ENCODE data around the gene CACNB2. TPM values are rescaled to one million over a fixed set of nuclear protein-coding genes. Genes with fewer than 3 reads are reported as not detected.
"Not testable (repeated sequence)": the region's sequence is repeated elsewhere in the genome, so short reads cannot be mapped to it uniquely, and the experiment has no call there.

The CACNB2 gene
- polyA plus RNA-seq, 3 donors: 3.1 to 3.6 (median 3.3) TPM

DNA sequence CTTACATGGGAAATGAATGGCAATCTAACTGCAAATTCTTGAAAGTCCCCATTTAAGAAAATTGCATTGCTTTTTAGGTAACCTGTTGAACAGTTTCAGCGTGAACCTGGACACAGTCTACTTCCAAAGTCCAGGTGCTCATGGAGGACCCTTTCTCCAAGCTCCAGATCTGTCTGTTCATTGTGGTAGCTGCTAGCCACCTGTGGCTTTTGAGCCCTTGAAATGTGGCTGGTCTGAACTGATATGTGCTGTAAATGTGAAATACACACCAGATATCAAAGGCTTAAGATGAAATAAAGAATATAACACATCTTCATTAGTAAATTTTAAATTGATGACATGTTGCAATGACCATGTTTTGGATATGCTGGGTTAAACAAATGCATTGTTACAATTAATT, 4.2 kb downstream of the CACNB2 start:
- no peak for DNase-seq (ENCODE audit: low read depth in 3 of 3, low spot score in 2 of 3)

DNA sequence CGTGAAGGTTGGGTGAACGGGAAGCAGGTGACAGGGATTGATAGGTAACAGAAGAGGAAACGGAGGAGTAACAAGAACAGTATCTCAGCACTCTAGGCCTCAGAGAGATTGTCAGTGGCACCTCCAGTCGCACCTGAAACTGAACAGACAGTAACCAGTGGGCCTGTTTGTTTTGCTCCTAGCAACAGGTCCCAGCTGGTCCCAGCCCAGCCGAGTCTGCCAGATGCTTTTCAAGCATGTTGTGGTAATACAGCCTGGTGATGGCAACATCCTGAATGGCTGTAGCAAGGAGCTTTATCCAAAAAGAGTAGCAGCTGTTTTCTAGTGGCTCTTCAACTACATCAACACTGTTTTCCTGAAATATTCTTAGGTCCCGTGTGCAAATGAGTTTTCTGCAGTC, 4.7 kb downstream of the CACNB2 start:
- DNase-seq (ENCODE audit: low read depth in 3 of 3, low spot score in 2 of 3): no peak

DNA sequence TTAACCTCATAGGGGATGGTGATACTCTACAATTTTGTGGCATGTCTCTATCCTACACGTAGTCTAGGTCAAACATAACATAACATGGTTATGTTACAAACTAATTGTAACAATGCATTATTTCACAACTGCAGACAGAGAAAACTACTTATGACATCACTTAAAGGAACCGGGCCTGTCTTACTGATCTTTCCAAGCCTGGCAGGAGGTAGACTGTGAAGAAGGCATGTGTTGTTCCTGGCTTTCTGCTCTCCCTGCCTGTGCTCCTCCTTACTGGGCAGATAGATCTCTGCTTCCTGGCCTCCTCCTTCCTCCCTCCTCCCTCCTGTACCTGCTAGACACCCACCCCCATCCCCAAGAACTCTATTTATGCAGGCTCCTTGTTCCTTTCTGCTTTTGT, 5.4 kb downstream of the CACNB2 start:
- DNase-seq (ENCODE audit: low read depth in 3 of 3, low spot score in 2 of 3): no peak

DNA sequence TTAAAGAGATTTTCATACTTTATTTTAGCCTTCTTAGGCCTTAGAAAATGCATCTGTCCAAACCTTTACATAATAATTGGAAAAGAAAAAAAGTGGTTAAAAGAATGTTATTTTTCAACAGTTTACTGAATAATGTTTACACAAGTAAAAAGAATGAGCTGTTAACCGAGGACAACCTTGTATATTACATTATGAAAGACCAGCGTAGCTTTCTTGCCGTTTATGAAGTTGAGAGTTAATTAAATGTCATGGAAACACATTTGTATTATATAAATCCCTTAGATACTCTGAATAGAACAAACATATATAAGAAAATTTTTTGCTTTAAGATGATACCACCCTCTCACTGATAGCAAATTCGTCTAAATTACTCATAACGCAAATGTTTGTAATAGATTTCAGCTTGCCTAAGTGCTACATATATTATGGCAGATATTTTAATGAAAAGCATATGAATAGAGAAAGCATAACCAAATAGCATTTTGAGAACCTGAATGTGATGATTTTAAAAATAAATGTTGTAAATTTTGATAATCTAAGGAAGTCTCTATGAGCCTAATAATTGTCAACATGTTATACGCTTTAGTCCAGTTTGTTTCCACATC, 9.1 kb downstream of the CACNB2 start:
- DNase-seq (ENCODE audit: low read depth in 3 of 3, low spot score in 2 of 3): no peak

DNA sequence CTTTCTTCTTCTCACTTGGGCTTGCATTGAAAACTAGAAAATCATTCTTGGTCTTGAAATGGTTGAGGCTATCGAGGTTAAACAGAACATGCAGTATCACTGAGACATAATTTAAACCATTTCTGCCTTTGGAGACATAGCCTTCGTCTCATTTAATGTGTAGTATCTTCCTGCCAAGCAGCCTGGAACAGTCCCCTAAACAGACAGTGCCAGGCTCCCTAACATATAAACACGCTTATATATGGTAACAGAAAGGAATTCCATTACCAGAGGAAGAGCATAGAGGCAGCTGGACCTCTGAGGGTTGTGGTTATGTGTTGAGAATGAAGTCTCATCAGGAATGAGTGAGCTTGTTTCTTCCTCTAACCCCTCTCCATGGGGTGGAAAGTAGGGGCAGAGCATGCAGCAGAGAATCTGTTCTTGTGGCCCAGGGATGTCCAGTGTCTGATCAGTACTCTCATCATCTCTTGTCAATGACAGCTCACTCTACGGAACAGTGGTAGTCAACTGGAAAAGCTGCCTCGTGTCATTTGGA, 11.2 kb downstream of the CACNB2 start:
- DNase-seq (ENCODE audit: low read depth in 3 of 3, low spot score in 2 of 3): no peak

DNA sequence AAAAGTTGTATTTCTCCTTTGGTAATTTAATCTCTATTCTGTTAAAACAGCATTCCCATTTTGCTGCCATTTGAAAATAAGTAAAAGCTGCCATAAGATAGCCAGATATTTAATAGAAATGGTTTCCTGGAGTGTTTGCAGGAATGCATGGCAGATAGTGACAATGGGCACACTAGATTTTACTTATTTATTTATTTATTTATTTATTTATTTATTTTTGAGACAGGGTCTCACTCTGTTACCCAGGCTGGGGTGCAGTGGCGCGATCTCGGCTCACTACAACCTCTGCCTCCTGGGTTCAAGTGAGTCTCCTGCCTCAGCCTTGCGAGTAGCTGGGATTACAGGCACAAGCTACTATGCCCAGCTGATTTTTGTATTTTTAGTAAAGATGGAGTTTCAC, 13.2 kb downstream of the CACNB2 start:
- not testable (repeated sequence) for DNase-seq (ENCODE audit: low read depth in 3 of 3, low spot score in 2 of 3)

DNA sequence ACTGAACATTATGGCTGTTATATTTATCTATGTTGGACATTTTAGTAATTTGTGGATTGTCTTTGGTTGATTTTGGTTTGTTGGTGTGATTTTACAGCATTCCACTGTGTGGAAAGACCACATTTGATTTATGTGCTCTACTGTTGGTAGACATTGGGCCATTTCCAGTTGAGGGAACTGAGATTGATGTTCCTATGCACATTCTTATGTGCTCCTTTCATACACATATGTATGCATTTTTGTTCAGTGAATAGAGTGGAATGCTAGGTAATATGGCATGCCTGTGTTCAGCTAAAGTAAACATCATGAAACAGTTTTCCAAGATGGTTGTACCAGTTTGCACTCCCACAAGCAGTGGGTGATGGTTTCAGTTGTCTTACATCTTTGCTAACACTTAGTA, 15.1 kb downstream of the CACNB2 start:
- DNase-seq (ENCODE audit: low read depth in 3 of 3, low spot score in 2 of 3): no peak

DNA sequence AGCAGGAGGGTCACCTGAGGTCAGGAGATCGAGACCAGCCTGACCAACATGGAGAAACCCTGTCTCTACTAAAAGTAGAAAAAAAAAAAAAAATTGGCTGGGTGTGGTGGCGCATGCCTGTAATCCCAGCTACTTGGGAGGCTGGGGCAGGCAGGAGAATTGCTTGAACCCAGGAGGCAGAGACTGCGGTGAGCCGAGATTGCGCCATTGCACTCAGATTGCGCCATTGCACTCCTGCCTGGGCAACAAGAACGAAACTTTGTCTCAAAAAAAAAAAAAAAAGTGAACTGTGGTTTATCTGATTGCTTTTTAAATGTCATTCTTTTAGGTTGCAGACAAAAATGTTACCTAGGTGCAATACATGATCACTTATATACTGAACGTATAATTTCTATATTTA, 16.6 kb downstream of the CACNB2 start:
- DNase-seq (ENCODE audit: low read depth in 3 of 3, low spot score in 2 of 3): not testable (repeated sequence)

DNA sequence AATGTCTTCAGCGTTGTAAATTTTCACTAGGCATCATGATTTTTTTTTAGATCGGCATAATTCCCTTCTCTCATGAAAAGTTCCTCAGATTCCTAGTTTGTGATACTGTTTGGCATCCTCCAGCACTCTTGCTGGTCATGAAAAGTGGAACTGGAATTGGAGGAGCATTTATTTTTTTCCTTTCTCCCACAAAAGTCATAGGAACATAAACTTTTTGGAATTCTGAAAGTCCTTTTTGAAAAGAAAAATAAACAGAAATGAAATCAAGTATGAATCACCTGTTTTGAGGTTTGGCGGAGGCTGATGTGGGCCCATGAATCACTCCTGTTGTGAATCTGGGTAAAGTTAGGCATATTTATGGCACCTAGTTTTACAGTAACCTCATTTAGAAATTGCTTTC, 17.7 kb downstream of the CACNB2 start:
- no peak for DNase-seq (ENCODE audit: low read depth in 3 of 3, low spot score in 2 of 3)

DNA sequence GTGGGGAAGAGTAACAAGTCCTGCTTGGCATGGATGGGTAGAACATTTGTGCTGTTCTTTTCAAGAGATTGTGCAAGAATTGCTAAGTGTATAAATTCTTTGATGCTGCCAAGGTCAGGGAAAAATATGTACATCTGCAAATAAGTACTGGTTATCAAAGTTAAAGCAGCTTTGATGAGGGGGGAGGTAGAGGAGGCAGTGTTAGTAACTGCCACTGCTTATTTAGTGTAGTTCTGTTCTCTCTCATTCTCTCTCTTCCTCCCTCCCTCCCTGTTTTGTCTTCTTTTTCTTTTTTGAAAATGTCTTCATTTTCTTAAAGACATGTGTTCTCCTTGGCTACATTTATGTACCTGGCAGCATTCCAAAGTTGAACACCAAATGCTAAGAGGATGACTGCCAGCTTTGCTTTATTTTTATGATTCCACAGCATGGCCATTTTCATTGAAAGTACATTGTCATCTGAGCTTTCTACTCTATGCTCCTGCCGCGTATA, 18.6 kb downstream of the CACNB2 start:
- DNase-seq (ENCODE audit: low read depth in 3 of 3, low spot score in 2 of 3): no peak

DNA sequence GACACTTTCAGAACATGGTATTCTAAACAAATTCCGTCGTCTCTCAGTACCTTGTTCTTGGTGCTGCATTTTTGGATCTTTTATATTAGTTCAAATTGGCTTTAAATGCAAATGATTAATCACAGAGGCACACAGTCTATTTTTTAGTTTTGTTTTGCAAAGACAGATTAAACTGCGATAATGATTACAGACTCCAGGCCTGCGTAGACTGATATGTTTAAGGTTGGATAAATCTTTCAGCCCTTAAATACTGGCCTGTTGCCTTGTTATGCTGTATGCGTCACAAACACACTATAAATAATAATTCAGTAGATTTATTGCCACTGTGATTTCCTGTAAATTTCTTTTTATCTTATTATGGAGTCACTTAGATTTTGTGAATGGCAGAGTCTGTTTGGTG, 19.3 kb downstream of the CACNB2 start:
- DNase-seq (ENCODE audit: low read depth in 3 of 3, low spot score in 2 of 3): no peak

DNA sequence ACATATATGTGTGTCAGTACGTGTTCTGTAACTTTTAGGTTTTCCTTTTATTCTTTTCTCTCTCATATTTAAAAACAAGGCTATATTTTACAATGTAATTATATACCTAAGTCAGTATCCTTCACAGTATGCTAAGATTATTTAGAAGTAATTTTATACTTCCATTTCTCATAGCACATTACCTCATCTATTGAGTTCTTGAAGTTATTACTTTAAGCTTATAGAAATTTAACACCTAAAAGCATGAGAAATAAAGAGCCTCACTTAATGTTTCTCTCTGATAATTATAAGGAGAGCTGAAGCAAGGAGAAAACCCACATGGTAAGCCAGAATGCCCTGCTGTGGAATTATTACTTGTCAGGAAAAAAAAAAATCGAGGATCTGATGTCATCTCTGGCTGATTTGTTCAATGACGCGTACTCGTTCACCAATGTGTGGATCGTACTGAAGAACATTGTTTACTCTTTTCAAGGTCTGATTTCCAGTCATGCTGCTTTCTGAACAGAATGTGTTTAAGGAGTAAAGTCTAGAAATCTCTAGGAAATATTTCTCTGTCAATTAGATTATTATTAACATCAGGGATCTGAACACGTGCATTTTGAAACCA, 21.9 kb downstream of the CACNB2 start:
- DNase-seq (ENCODE audit: low read depth in 3 of 3, low spot score in 2 of 3): no peak

DNA sequence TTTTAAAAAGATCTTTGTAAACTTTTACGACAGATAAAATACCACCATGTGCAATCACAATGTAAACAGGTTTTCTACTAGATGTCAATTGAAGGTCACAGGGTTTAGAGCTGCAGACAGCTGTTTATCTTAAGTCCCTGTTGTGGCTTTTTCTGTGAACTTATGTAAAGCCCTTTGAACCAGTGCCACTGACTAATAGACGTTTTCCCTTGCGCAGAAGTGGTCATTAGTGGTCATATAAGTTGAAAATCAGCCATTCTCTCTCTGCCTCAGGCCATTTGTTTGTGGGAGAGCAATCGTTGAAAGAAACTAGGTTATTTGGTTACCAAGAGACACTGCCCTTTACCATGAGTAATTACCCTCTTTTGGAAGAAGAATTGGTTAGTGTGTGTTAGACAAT, 23.9 kb downstream of the CACNB2 start:
- no peak for DNase-seq (ENCODE audit: low read depth in 3 of 3, low spot score in 2 of 3)

DNA sequence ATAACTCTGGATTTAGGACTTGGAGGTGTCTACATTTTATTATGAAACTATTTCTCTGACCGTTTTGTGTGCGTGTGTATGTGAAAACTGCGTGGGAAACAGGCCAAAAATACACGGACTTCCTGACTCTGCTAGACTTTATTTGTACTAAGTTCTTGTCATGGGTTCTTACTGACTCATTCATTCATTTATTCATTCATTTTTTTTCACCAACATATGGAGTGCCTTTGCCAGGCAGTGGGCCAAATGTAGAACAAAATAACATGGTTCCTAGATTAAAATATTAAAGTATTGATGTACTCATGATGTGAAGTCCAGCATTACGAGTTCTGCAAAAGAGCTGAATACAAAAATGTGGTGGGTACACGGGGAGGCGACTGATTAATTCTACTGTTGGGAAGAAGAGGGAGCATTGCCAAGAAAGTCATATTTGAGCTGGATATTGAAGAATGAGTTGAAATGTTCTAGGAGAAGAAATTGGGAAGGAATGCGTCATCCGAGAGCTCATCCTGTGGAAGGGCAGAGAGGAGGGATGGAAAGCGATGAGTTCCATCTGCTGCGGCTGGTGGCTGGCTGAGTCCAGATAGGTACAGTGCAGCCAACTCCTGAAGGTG, 24.6 kb downstream of the CACNB2 start:
- no peak for DNase-seq (ENCODE audit: low read depth in 3 of 3, low spot score in 2 of 3)

DNA sequence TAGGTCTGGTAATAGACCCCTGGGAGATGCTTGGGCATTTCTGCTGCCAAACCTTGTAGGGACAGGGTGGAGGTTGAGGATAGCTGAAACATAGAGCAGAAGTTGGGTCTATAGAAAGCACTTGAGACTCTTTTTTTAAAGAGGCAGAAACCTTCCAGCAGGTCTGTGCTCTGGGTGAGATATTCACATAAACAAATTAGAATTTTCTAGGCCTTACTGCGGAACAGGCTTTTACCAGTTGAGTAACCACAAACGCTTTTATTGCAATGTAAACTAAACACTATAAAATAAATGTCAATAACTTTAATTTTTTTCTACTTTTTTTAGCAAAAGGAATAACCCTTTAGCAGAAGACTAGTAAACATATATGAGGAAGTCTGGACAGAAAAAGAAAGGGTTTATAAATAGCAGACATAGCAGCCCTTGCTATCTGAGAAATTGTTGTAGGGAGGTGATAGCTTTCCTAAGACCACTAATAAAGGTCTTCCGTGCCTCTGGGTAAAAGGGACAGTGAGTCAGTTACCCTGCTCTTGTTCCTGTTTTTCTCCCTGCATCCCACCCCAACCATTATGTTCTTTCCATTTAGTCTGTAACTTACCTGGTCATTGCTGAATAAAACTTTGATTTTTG, 38.7 kb downstream of the CACNB2 start:
- DNase-seq (ENCODE audit: low read depth in 3 of 3, low spot score in 2 of 3): no peak

DNA sequence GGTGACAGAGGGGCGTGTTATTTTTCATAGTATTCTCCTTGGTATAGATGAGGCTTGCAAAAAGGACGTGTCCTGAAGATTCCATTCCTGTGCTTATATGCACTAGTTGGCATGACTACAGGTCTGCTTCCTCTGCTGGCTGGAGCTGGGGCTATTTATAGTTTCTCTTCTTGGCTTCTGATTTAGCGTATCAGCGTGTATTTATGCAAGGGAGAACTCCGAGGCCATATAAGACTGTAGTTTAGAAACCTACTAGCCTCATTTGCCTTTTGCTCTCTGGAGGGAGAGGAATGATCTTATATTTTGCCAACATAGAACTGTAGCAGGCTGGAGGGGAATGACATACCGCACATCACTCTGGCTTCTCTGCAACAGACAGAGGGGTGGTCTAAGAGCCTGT, 39.7 kb downstream of the CACNB2 start:
- DNase-seq (ENCODE audit: low read depth in 3 of 3, low spot score in 2 of 3): no peak

DNA sequence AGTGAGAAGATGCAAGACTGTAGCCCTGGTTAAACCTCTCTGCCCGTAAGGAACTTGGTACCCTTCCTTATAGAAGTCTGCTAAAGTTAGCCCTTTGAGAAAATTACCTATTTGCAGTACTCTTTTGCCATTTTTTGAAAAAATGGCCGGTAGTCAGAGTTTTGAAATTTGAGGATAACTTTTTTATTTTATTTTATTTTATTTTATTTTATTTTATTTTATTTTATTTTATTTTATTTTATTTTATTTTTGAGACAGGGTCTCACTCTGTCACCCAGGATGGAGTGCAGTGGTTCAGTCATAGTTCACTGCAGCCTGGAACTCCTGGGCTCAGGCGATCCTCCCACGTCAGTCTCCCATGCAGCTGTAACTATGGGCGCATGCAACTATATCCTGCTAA, 41.2 kb downstream of the CACNB2 start:
- DNase-seq (ENCODE audit: low read depth in 3 of 3, low spot score in 2 of 3): not testable (repeated sequence)

DNA sequence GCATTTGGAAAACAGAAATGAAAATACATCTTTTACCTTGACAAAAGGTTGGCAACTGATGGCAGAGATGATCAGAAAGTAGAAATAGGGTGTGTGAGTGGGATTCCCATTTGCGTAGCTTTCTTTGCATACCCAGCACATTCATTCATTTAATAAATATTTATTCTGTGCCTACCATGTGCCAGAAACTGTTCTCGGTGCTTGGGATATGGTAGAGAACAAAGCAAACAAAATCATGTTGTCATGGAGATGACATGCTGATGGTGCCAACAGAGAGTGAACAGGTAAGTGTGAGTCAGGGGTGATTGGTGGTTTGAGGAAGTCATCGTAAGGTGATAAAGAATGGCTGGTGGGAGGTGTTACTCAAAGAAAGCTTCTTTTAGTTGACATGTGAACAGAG, 45.4 kb downstream of the CACNB2 start:
- DNase-seq (ENCODE audit: low read depth in 3 of 3, low spot score in 2 of 3): no peak

DNA sequence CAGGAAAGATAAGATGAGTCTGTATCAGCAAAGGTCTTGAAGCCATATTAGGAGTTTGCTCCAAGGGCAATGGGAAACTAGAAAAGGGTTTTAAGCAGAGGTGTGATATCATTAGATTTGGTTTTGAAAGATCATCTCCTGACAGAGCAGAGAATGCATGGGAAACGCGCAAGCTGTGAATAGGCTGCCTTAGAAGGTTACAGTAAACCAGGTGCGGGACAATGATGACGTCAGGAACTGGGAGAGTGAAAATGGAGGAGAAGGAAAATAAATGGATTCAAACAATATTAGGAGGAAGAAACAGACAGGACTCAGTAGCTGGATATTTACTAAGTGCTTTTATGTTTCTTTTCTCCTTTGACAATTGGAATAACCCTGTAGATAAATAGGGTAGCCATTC, 50.6 kb downstream of the CACNB2 start:
- DNase-seq (ENCODE audit: low read depth in 3 of 3, low spot score in 2 of 3): no peak

DNA sequence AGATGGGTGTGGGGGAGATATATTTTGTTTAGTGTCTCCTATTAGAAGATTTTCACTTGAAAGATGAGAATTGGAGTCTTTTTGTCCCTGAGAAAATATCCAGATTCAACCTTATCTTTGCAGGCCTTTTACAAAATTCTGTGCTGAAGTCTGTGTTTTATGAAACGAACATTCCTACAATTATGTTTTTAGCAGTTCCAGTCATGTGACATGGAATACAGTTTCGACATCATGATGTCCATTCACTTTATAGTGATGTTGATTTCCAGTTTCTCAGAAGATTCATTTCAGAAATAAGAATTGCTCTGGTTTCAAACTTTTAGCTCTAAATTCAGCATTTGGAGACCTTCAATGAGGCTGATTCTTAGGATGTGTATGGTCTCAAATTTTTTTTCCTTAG, 54.4 kb downstream of the CACNB2 start:
- no peak for DNase-seq (ENCODE audit: low read depth in 3 of 3, low spot score in 2 of 3)

DNA sequence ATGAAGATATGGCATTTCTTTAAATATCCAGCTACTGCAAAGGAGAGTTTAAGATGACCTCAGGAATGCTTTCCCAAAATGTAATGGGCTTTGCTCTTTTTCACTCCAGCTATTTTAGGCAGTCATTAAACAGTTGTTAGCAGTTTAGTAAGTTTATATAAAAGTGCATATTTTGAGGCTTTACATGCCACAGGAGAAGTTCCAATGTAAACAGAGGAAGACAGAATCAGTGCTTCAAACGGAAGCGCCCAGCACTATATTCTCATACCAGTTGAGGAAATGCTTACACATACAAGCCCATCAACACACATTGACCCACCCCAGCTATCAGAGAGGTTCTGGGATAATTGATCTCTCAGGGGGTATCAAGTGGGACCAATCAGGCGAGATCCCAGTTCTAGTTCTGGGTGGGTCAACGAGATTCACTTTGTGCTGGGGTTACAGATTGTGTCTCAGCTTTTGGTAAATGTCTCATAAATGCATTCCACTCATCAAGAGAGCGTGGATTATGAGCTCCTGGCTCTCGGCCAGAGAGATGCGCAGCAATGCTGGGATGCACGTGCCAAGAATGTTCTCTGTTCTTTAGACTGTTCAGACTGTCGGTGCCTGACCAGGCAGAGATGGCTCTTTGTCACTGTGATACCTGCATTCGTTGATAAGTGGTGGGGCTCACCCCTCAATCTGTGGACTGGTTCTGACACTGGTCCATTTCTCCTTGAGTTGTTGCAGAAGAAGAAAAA, 55.0 kb downstream of the CACNB2 start:
- no peak for DNase-seq (ENCODE audit: low read depth in 3 of 3, low spot score in 2 of 3)

All from right renal cortex interstitium (tissue), 3 donors.